A549 (cell line): Measurements from ENCODE around the gene MCFD2. TPM values are rescaled to one million over a fixed set of nuclear protein-coding genes. Genes with fewer than 3 reads are reported as not detected.

Source experiments
- ATAC-seq, 2 experiments: fragments of 200-7000 bp in 1 of 2; fragments of >200 bp in 1 of 2; cut with Nextera tagmentation in 1 of 2; cut with Tn5 transposase in 1 of 2; 3 replicates each; pipeline versions ENCODE4 v1.8.0 to v1.9.1; 2018 to 2020; ENCODE audit warnings: mild to moderate bottlenecking in 1 of 2, moderate library complexity in 1 of 2
- CTCF ChIA-PET: fragments of 300-600 bp; sonication (Branson Sonifier 250); formaldehyde crosslinking; extraction: SDS; loops from one replicate; lab custom pipeline; 2021; ENCODE audit warnings: antibody characterized with exemption, inconsistent platforms; lab: Yijun Ruan, JAX
- POLR2A ChIA-PET: fragments of 350-600 bp; formaldehyde crosslinking; extraction: SDS; loops from one replicate; lab custom pipeline; 2021; ENCODE audit warnings: antibody characterized with exemption, inconsistent platforms; lab: Yijun Ruan, JAX
- DNase-seq, 2 experiments: peaks; one replicate each; pipeline versions ENCODE4 v3.0.0 to v3.0.0-alpha.2; 2011 to 2016; ENCODE audit warnings: low read depth in 1 of 2, low spot score in 1 of 2
- FAIRE-seq: peaks from 2 replicates; lab custom pipeline; 2011; peaks lifted over from hg19 to GRCh38; lab: Jason Lieb, UNC
- H3K27ac ChIP-seq, 2 experiments: fragments of >200 bp; sonication (Bioruptor Twin); formaldehyde crosslinking; 3 replicates each; pipeline ENCODE4 v1.5.1; 2016 to 2017
- H3K4me1 ChIP-seq: fragments of >200 bp; sonication (Bioruptor Twin); formaldehyde crosslinking; 3 replicates; pipeline ENCODE4 v1.6.1; 2016
- H3K4me2 ChIP-seq: fragments of >200 bp; sonication (Bioruptor Twin); formaldehyde crosslinking; 3 replicates; pipeline ENCODE4 v1.6.1; 2016
- H3K4me3 ChIP-seq: fragments of >200 bp; sonication (Bioruptor Twin); formaldehyde crosslinking; 3 replicates; pipeline ENCODE4 v1.5.1; 2016
- H3K9me3 ChIP-seq: fragments of >200 bp; sonication (Bioruptor Twin); formaldehyde crosslinking; 3 replicates; pipeline ENCODE4 v1.6.1; 2016
- BHLHE40 ChIP-seq: IDR thresholded peaks from 2 replicates; pipeline ENCODE4 v1.6.1; 2012; ENCODE audit warnings: low read depth, low read length, inconsistent platforms
- CBX2 ChIP-seq: fragments of 200-600 bp; sonication (generic); IDR thresholded peaks from 2 replicates; pipeline ENCODE4 v1.6.1; 2016; ENCODE audit warnings: low read depth, mild to moderate bottlenecking, borderline replicate concordance
- CTCF ChIP-seq: fragments of >200 bp; sonication (Bioruptor Twin); formaldehyde crosslinking; IDR thresholded peaks from 3 replicates; pipeline ENCODE4 v1.5.1; 2016
- ESRRA ChIP-seq: fragments of 150-350 bp; IDR thresholded peaks from 2 replicates; pipeline ENCODE4 v1.6.1; 2014; ENCODE audit warnings: mild to moderate bottlenecking, low read length, borderline replicate concordance
- FOXS1 ChIP-seq: fragments of 250-450 bp; sonication (Bioruptor Pico); IDR thresholded peaks from 2 replicates; pipeline ENCODE4 v1.5.0; 2020; ENCODE audit warnings: mild to moderate bottlenecking, moderate library complexity
- GATA3 ChIP-seq: IDR thresholded peaks from 2 replicates; pipeline ENCODE4 v1.6.1; 2012; ENCODE audit warnings: borderline replicate concordance
- HDAC2 ChIP-seq: fragments of 200-600 bp; sonication (generic); IDR thresholded peaks from 2 replicates; pipeline ENCODE4 v1.6.1; 2016
- JUNB ChIP-seq: fragments of >200 bp; sonication (Bioruptor Twin); formaldehyde crosslinking; IDR thresholded peaks from 2 replicates; pipeline ENCODE4 v1.6.1; 2016
- POLR2A ChIP-seq: IDR thresholded peaks from 2 replicates; pipeline ENCODE4 v1.6.1; 2012; ENCODE audit warnings: mild to moderate bottlenecking, low read length
- POLR2AphosphoS2 ChIP-seq: conservative IDR thresholded peaks from 2 replicates; pipeline ENCODE4 v1.6.1; 2012; ENCODE audit warnings: low read length, improper control_type of control experiment, inconsistent platforms
- RAD21 ChIP-seq, 2 experiments: fragments of >200 bp in 1 of 2; sonication (Bioruptor Twin) in 1 of 2; formaldehyde crosslinking in 1 of 2; IDR thresholded peaks in 1 of 2; conservative IDR thresholded peaks in 1 of 2; 2 replicates in 1 of 2; 3 replicates in 1 of 2; pipeline ENCODE4 v1.6.1; 2012 to 2018; ENCODE audit warnings: inconsistent platforms in 1 of 2
- SREBF2 ChIP-seq: fragments of 450-650 bp; IDR thresholded peaks from 2 replicates; pipeline ENCODE4 v1.6.1; 2014; ENCODE audit warnings: mild to moderate bottlenecking, moderate library complexity
- ZFP36 ChIP-seq: fragments of 450-650 bp; IDR thresholded peaks from 2 replicates; pipeline ENCODE4 v1.6.1; 2014; ENCODE audit warnings: borderline replicate concordance; ENCODE audit not compliant: partially characterized antibody
- WGBS: methylation state at CpG from one replicate; pipeline ENCODE4 v1.1.6; 2017; ENCODE audit errors: missing lambda C conversion rate; 5-methylcytosine and 5-hydroxymethylcytosine counted together
- polyA plus RNA-seq, 4 experiments: library from polyadenylated mRNA; depleted of rRNA in 3 of 4; stranded (reverse); fragments of >200 nt; fragmentation: RNase III in 1 of 4; extraction: RNeasy Plus Mini Kit Qiagen cat#74134 plus additional on column Dnase treatment in 1 of 4; gene quantifications; 2 replicates in 3 of 4; 3 replicates in 1 of 4; pipeline ENCODE4 v1.2.3, GENCODE V29; 2011 to 2017
- TF ChIP-seq, protein P1 (sequence below): fragments of >200 bp; sonication (Bioruptor Twin); formaldehyde crosslinking; IDR thresholded peaks from 3 replicates; pipeline ENCODE4 v1.6.1; 2016
- TF ChIP-seq, protein P2 (sequence below): fragments of 200-600 bp; sonication (generic); IDR thresholded peaks from 2 replicates; pipeline ENCODE4 v1.6.1; 2016; ENCODE audit warnings: antibody characterized with exemption, mild to moderate bottlenecking, moderate library complexity

Gene MCFD2
- polyA plus RNA-seq, 2 of the 4 experiments (the other 2 are of a cell fraction) = 118 to 210 TPM

- DNase-seq = no peak
- H3K9me3 ChIP-seq = no peaks in the 10 kb centered on the region
- ChIA-PET CTCF (no interaction called here), POLR2A (no interaction called here)
- WGBS = 79% methylated on average over 10 of the region's 10 CpGs
- peak overlapping the region in 1 of 2 experiments; percentile 85; a peak in 3 of 6 replicates for H3K27ac ChIP-seq
- no peak for FAIRE-seq
- H3K4me3 ChIP-seq = no peak overlapping the region
- peaks cover 54% of the 10 kb centered on the region for H3K4me1 ChIP-seq
- ATAC-seq = no peak
- no peak overlapping the region for H3K4me2 ChIP-seq
- TF ChIP-seq GATA3 (no peak), POLR2AphosphoS2 (no peak), HDAC2 (no peak), SREBF2 (no peak), CBX2 (no peak), BHLHE40 (no peak)
- TF ChIP-seq, protein P1, sequence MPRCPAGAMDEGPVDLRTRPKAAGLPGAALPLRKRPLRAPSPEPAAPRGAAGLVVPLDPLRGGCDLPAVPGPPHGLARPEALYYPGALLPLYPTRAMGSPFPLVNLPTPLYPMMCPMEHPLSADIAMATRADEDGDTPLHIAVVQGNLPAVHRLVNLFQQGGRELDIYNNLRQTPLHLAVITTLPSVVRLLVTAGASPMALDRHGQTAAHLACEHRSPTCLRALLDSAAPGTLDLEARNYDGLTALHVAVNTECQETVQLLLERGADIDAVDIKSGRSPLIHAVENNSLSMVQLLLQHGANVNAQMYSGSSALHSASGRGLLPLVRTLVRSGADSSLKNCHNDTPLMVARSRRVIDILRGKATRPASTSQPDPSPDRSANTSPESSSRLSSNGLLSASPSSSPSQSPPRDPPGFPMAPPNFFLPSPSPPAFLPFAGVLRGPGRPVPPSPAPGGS = no peak
- TF ChIP-seq, protein P2, sequence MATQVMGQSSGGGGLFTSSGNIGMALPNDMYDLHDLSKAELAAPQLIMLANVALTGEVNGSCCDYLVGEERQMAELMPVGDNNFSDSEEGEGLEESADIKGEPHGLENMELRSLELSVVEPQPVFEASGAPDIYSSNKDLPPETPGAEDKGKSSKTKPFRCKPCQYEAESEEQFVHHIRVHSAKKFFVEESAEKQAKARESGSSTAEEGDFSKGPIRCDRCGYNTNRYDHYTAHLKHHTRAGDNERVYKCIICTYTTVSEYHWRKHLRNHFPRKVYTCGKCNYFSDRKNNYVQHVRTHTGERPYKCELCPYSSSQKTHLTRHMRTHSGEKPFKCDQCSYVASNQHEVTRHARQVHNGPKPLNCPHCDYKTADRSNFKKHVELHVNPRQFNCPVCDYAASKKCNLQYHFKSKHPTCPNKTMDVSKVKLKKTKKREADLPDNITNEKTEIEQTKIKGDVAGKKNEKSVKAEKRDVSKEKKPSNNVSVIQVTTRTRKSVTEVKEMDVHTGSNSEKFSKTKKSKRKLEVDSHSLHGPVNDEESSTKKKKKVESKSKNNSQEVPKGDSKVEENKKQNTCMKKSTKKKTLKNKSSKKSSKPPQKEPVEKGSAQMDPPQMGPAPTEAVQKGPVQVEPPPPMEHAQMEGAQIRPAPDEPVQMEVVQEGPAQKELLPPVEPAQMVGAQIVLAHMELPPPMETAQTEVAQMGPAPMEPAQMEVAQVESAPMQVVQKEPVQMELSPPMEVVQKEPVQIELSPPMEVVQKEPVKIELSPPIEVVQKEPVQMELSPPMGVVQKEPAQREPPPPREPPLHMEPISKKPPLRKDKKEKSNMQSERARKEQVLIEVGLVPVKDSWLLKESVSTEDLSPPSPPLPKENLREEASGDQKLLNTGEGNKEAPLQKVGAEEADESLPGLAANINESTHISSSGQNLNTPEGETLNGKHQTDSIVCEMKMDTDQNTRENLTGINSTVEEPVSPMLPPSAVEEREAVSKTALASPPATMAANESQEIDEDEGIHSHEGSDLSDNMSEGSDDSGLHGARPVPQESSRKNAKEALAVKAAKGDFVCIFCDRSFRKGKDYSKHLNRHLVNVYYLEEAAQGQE = no peak
Measured at GRCh38 chr2:46956981-46957531, 41.5 kb upstream of the MCFD2 start.

DNA sequence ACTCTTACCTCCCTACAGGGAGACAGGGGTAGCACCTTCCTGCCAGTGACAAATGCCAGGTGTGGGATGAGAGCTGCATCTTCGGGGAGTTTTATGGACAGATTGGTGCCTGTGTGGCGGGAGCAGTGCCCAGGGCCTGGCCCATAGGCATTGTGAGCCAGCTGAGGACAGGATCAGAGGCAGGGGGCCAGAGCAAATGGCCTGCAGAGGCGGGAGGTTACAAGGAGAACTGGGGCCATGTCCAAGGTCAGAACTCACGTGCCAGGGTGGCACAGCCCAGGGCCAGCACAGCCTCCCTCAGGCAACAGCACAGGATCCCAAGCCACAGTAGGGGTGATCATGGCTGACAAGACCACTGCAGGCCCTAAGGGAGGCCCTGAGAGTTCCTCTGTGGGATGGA is 40.2 kb upstream of the MCFD2 start:
- H3K4me2 ChIP-seq = peak overlapping the region; percentile 71
- ChIA-PET POLR2A (interaction anchor here (0.9 to 1.1 kb wide), 2 partner anchors 12 to 29 kb away, joined by 3 to 4 read pairs; no protein-coding TSS in a partner anchor), CTCF (interaction anchor here (0.7 to 1.6 kb wide), 6 partner anchors 9 to 367 kb away, joined by 3 to 6 read pairs (median 3); no protein-coding TSS in a partner anchor)
- H3K27ac ChIP-seq = peak overlapping the region; percentile 77 to 85
- no peak overlapping the region for H3K4me3 ChIP-seq
- peaks cover 54% of the 10 kb centered on the region for H3K4me1 ChIP-seq
- ATAC-seq (peak in 1 of 2 experiments; percentile 1; a peak in 2 of 6 replicates), DNase-seq (no peak), FAIRE-seq (no peak)
- 91% methylated on average over 4 of the region's 4 CpGs for WGBS
- H3K9me3 ChIP-seq = no peaks in the 10 kb centered on the region
- TF ChIP-seq ZFP36 (no peak), CTCF (no peak), ESRRA (no peak), FOXS1 (CRISPR knock-in tag) (no peak), RAD21 (conservative IDR thresholded peaks at IDR 0.05 in 1 of 2, IDR thresholded peaks at IDR 0.05 in 1 of 2) (no peak), JUNB (no peak), POLR2A (no peak)
- TF ChIP-seq, protein P1 = no peak
- TF ChIP-seq, all 56 proteins: peak for 0
